Stimulated activated naive CD8-positive, alpha-beta T cell treated with anti-CD3 and anti-CD28 coated beads, Interleukin-15, amount 100 ng/mL, for 72 hours (primary cell): ENCODE measurements around the gene C4orf36.

Experiments used
- ATAC-seq: fragments of 150-1000 bp; cut with Tn5 transposase; 2 replicates; pipeline ENCODE4 v1.10.0; 2021; ENCODE audit warnings: mild to moderate bottlenecking, moderate library complexity
- DNase-seq, 2 donors: peaks; one replicate each; pipeline ENCODE4 v3.0.0; 2021 to 2022
- H3K27ac Mint-ChIP-seq, 2 donors: one replicate each; pipeline ENCODE4 v1.8.0; 2022; ENCODE audit warnings: mild to moderate bottlenecking in 2 of 2, mixed read lengths in 2 of 2, moderate library complexity in 2 of 2
- H3K27me3 Mint-ChIP-seq: one replicate; pipeline ENCODE4 v1.8.0; 2022; ENCODE audit warnings: mixed read lengths
- H3K4me1 Mint-ChIP-seq: one replicate; pipeline ENCODE4 v1.8.0; 2022; ENCODE audit warnings: mild to moderate bottlenecking, mixed read lengths
- H3K4me3 Mint-ChIP-seq, 2 donors: one replicate each; pipeline ENCODE4 v1.8.0; 2022; ENCODE audit warnings: mild to moderate bottlenecking in 2 of 2, mixed read lengths in 2 of 2, moderate library complexity in 1 of 2
- H3K9me3 Mint-ChIP-seq, 2 donors: one replicate each; pipeline ENCODE4 v1.8.0; 2022; ENCODE audit warnings: mixed read lengths in 2 of 2

Gene C4orf36

GRCh38 chr4:86847571-86847970 lies 44.7 kb downstream of the C4orf36 start:
- ATAC-seq (no peak), DNase-seq (no peak)
- no peaks in the 10 kb centered on the region for H3K4me1 Mint-ChIP-seq
- H3K27ac Mint-ChIP-seq: no peak overlapping the region
- H3K4me3 Mint-ChIP-seq: no peak overlapping the region
- H3K9me3 Mint-ChIP-seq: no peaks in the 10 kb centered on the region
- H3K27me3 Mint-ChIP-seq: peaks cover 9% of the 10 kb centered on the region

- Mint-ChIP-seq H3K27ac (no peak overlapping the region), H3K27me3 (peaks cover 9% of the 10 kb centered on the region), H3K9me3 (no peaks in the 10 kb centered on the region), H3K4me1 (no peaks in the 10 kb centered on the region), H3K4me3 (no peak overlapping the region)
- DNase-seq (no peak), ATAC-seq (no peak)
Measured at GRCh38 chr4:86846921-86847320, 45.3 kb downstream of the C4orf36 start.

GRCh38 chr4:86845593-86845992 lies 46.6 kb downstream of the C4orf36 start:
- Mint-ChIP-seq H3K4me3 (no peak overlapping the region), H3K27ac (no peak overlapping the region), H3K4me1 (no peaks in the 10 kb centered on the region), H3K27me3 (peaks cover 7% of the 10 kb centered on the region), H3K9me3 (no peaks in the 10 kb centered on the region)
- no peak for DNase-seq
- ATAC-seq: no peak

GRCh38 chr4:86841309-86841708 lies 50.9 kb downstream of the C4orf36 start:
- ATAC-seq (no peak), DNase-seq (no peak)
- H3K4me1 Mint-ChIP-seq: no peaks in the 10 kb centered on the region
- H3K27me3 Mint-ChIP-seq: no peaks in the 10 kb centered on the region
- no peak overlapping the region for H3K4me3 Mint-ChIP-seq
- no peak overlapping the region for H3K27ac Mint-ChIP-seq
- H3K9me3 Mint-ChIP-seq: no peaks in the 10 kb centered on the region

GRCh38 chr4:86840858-86841257 lies 51.4 kb downstream of the C4orf36 start:
- ATAC-seq (no peak), DNase-seq (no peak)
- Mint-ChIP-seq H3K27ac (no peak overlapping the region), H3K4me1 (no peaks in the 10 kb centered on the region), H3K4me3 (no peak overlapping the region), H3K9me3 (no peaks in the 10 kb centered on the region), H3K27me3 (no peaks in the 10 kb centered on the region)

GRCh38 chr4:86837691-86838503 lies 54.3 kb downstream of the C4orf36 start:
- no peaks in the 10 kb centered on the region for H3K27me3 Mint-ChIP-seq
- H3K4me1 Mint-ChIP-seq: no peaks in the 10 kb centered on the region
- no peak for DNase-seq
- H3K4me3 Mint-ChIP-seq: no peak overlapping the region
- H3K27ac Mint-ChIP-seq: no peak overlapping the region
- H3K9me3 Mint-ChIP-seq: no peaks in the 10 kb centered on the region
- no peak for ATAC-seq

- H3K4me1 Mint-ChIP-seq: no peaks in the 10 kb centered on the region
- no peak overlapping the region for H3K4me3 Mint-ChIP-seq
- no peaks in the 10 kb centered on the region for H3K9me3 Mint-ChIP-seq
- H3K27me3 Mint-ChIP-seq: no peaks in the 10 kb centered on the region
- no peak for ATAC-seq
- no peak overlapping the region for H3K27ac Mint-ChIP-seq
- DNase-seq: no peak
Measured at GRCh38 chr4:86835677-86836076, 56.5 kb downstream of the C4orf36 start.

GRCh38 chr4:86834901-86835300 lies 57.3 kb downstream of the C4orf36 start:
- ATAC-seq (no peak), DNase-seq (no peak)
- Mint-ChIP-seq H3K4me1 (no peaks in the 10 kb centered on the region), H3K4me3 (no peak overlapping the region), H3K27ac (no peak overlapping the region), H3K27me3 (no peaks in the 10 kb centered on the region), H3K9me3 (no peaks in the 10 kb centered on the region)

- Mint-ChIP-seq H3K9me3 (no peaks in the 10 kb centered on the region), H3K27ac (no peak overlapping the region), H3K27me3 (no peaks in the 10 kb centered on the region), H3K4me3 (no peak overlapping the region), H3K4me1 (no peaks in the 10 kb centered on the region)
- ATAC-seq (no peak), DNase-seq (no peak)
Measured at GRCh38 chr4:86833615-86834014, 58.6 kb downstream of the C4orf36 start.

- DNase-seq: no peak
- Mint-ChIP-seq H3K4me1 (no peaks in the 10 kb centered on the region), H3K9me3 (no peaks in the 10 kb centered on the region), H3K27me3 (no peaks in the 10 kb centered on the region), H3K4me3 (no peak overlapping the region), H3K27ac (no peak overlapping the region)
- ATAC-seq: no peak
Measured at GRCh38 chr4:86831262-86832130, 60.7 kb downstream of the C4orf36 start.
